ENCODE results near the gene PIWIL1. TPM values are rescaled to one million over a fixed set of nuclear protein-coding genes. Genes with fewer than 3 reads are reported as not detected.

The PIWIL1 gene
- total RNA-seq, 4 donors from 2014 or later = not detected

- Histone ChIP-seq H3K27ac (no peak overlapping the region), H3K9me3 (no peaks in the 10 kb centered on the region), H3K27me3 (peaks cover 0 to 4% of the 10 kb centered on the region in 2 donors), H3K4me3 (no peak overlapping the region), H3K4me1 (no peaks in the 10 kb centered on the region), H3K36me3 (no peaks in the 10 kb centered on the region)
- no peak for DNase-seq (ENCODE audit: low spot score in 2 of 2)
- no peak for TF ChIP-seq CTCF (IDR thresholded peaks at IDR 0.05)
- no peak for TF ChIP-seq POLR2A (IDR thresholded peaks at IDR 0.05)
- no peak for TF ChIP-seq EP300 (IDR thresholded peaks at IDR 0.05)
- WGBS, 2 donors = 87 to 92% methylated on average over 13 of the region's 13 CpGs
Observed at GRCh38 chr12:130367523-130367922, 29.8 kb downstream of the PIWIL1 start.

GRCh38 chr12:130369816-130370215 lies 32.1 kb downstream of the PIWIL1 start:
- Histone ChIP-seq H3K27ac (no peak overlapping the region), H3K9me3 (no peaks in the 10 kb centered on the region), H3K4me1 (no peaks in the 10 kb centered on the region), H3K4me3 (no peak overlapping the region), H3K36me3 (no peaks in the 10 kb centered on the region), H3K27me3 (peaks cover 0 to 4% of the 10 kb centered on the region in 2 donors)
- 84% methylated on average over 4 of the region's 4 CpGs for WGBS, 2 donors
- TF ChIP-seq EP300 (IDR thresholded peaks at IDR 0.05) (no peak), CTCF (IDR thresholded peaks at IDR 0.05) (no peak), POLR2A (IDR thresholded peaks at IDR 0.05) (no peak)
- DNase-seq (ENCODE audit: low spot score in 2 of 2) = no peak

GRCh38 chr12:130371296-130371695 lies 33.6 kb downstream of the PIWIL1 start:
- TF ChIP-seq CTCF (IDR thresholded peaks at IDR 0.05) (no peak), EP300 (IDR thresholded peaks at IDR 0.05) (no peak), POLR2A (IDR thresholded peaks at IDR 0.05) (no peak)
- DNase-seq (ENCODE audit: low spot score in 2 of 2) = no peak
- Histone ChIP-seq H3K36me3 (no peaks in the 10 kb centered on the region), H3K4me1 (no peaks in the 10 kb centered on the region), H3K9me3 (no peaks in the 10 kb centered on the region), H3K27me3 (peaks cover 0 to 4% of the 10 kb centered on the region in 2 donors), H3K27ac (no peak overlapping the region), H3K4me3 (no peak overlapping the region)
- 17% methylated on average over 5 of the region's 5 CpGs for WGBS, 2 donors

GRCh38 chr12:130372936-130373335 lies 35.2 kb downstream of the PIWIL1 start:
- no peaks in the 10 kb centered on the region for H3K36me3 ChIP-seq
- H3K27ac ChIP-seq = no peak overlapping the region
- TF ChIP-seq EP300 (IDR thresholded peaks at IDR 0.05) (no peak), CTCF (IDR thresholded peaks at IDR 0.05) (no peak), POLR2A (IDR thresholded peaks at IDR 0.05) (no peak)
- H3K9me3 ChIP-seq = no peaks in the 10 kb centered on the region
- H3K4me3 ChIP-seq = no peak overlapping the region
- H3K27me3 ChIP-seq = peaks cover 0 to 4% of the 10 kb centered on the region in 2 donors
- DNase-seq (ENCODE audit: low spot score in 2 of 2) = no peak
- no peaks in the 10 kb centered on the region for H3K4me1 ChIP-seq
- WGBS, 2 donors = 61% methylated on average over 4 of the region's 4 CpGs

GRCh38 chr12:130374083-130374482 lies 36.4 kb downstream of the PIWIL1 start:
- H3K27me3 ChIP-seq = peaks cover 0 to 4% of the 10 kb centered on the region in 2 donors
- no peaks in the 10 kb centered on the region for H3K9me3 ChIP-seq
- H3K36me3 ChIP-seq = no peaks in the 10 kb centered on the region
- WGBS, 2 donors = 83 to 89% methylated on average over 4 of the region's 4 CpGs
- no peak for TF ChIP-seq POLR2A (IDR thresholded peaks at IDR 0.05)
- TF ChIP-seq CTCF (IDR thresholded peaks at IDR 0.05) = no peak
- TF ChIP-seq EP300 (IDR thresholded peaks at IDR 0.05) = no peak
- no peak overlapping the region for H3K27ac ChIP-seq
- no peak for DNase-seq (ENCODE audit: low spot score in 2 of 2)
- H3K4me1 ChIP-seq = no peaks in the 10 kb centered on the region
- no peak overlapping the region for H3K4me3 ChIP-seq
